ENCODE results near the gene DYDC2.
"Not testable (repeated sequence)": the region's sequence is repeated elsewhere in the genome, so short reads cannot be mapped to it uniquely, and the experiment has no call there.

Gene DYDC2, protein sequence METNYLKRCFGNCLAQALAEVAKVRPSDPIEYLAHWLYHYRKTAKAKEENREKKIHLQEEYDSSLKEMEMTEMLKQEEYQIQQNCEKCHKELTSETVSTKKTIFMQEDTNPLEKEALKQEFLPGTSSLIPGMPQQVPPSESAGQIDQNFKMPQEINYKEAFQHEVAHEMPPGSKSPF

DNA sequence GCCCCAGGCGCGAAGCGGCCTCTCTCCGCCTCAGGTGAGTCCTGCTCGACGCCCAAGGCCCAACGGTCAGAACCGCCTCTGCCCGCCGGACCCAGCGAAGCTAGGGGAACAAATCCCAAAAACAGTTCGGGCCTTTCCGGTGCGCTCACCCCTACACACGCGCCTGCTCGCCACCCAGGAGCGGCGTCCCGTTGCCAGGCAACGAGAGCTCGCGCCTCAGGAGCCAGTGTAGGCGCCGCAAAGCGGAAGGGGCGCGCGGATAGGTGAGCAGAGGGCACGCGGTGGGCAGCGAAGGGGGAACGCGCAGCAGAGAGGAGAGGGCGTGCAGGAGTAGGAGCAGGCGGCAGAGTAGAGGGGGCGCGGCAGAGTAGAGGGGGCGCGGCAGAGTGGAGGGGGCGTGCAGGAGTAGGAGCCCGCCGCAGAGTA, at the start of gene DYDC2, which contains the start of gene DYDC1:
DYDC2 (plus strand) TSS at position 219 of the 426 bp plus-strand sequence. CDS start 5,663 bp downstream, outside the sequence.
DYDC1 (minus strand) TSS at position 193 of the 426 bp plus-strand sequence. CDS start 4,154 bp downstream, outside the sequence.
- DNase-seq (ENCODE audit: low read depth) = peak; percentile 27

DNA sequence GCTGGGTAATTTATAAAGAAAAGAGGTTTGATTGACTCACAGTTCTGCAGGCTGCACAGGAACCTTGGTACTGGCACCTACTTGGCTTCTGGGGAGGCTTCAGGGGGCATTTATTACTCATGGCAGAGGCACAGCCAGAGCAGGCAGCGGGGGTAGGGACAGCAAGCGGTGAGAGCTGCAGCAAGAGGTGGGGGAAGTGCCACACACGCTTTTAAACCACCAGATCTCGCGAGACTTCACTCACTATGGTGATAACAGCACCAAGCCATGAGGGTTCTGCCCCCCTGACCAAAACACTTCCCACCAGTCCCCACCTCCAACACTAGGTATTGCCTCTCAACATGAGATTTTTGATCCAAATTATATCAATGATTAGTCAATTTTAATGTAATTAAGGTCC, 43.1 kb upstream of the DYDC2 start:
- no peak for DNase-seq (ENCODE audit: low read depth)

DNA sequence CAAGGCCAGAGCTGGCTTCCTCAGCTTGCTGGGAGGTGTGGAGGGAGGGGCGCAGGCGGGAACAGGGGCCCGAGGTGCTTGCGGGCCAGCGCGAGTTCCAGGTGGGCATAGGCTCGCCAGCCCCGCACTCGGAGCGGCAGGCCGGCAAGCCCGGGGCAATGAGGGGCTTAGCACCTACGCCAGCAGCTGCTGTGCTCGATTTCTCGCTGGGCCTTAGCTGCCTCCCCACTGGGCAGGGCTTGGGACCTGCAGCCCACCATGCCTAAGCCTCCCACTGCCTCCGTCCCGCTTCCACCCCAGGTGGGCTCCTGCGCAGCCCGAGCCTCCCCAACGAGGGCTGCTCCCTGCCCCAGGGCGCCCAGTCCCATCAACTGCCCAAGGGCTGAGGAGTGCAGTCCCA, 41.2 kb upstream of the DYDC2 start:
- DNase-seq (ENCODE audit: low read depth) = no peak

DNA sequence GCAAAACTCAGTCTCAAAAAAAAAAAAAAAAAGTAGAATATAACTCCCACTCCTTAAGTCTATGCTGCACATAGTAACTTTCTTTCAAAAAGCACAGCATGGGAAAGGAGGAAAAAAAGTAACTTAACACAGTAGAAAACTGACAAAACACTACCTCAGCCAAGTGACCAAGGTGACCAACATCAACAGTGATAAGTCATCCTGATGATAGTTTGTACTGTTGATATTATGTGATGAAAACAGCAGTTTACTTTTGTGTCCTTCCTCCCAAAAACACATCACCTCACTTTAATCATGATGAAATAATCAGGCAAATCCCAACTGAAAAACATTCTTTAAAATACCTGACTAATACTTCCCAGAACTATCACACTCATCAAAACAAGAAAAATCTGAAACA, 37.8 kb upstream of the DYDC2 start:
- DNase-seq (ENCODE audit: low read depth) = no peak

DNA sequence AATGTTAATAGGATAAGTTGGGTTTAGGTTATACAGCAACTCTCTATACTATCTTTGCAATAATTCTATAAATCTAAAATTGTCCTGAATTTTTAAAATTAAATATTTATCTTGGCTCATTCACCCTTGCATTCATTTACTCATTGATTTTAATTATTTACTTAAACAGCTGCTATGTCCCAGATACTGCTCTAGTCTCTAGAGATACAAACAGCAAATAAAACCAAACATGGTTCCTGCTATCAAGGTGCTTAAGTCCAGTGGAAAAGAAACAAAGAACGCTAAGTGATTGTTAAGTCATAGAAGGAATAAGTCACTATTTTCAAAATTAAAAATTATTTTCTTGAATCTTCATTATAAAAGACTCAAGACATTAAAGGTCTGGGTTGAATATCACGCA, 37.3 kb upstream of the DYDC2 start:
- no peak for DNase-seq (ENCODE audit: low read depth)

DNA sequence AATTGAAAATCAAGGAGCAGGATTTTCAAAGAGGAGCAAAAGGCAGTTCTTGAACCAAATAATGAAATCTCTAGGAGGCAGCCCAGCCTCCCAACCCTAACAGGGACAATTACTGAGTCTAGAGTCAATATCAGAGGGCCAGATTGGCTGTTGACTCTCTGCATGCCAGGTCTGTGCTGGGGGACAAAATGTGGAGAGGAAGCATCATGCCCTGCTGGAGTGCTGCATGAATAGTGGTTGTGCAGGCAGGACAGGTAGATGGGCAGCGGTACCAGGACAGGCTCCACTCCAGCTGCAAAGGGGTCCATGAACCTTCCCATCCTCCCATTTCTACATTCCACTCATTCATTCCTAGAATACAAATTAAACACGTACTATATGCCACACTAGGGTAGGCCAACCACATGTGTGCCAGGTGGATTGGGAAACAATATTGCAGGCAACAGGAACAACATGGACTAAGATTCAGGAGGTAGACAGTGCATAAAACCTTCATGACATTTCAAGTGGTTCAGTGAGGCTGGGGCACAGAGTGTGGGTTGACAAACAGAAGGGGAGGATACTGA, 36.8 kb upstream of the DYDC2 start:
- no peak for DNase-seq (ENCODE audit: low read depth)

DNA sequence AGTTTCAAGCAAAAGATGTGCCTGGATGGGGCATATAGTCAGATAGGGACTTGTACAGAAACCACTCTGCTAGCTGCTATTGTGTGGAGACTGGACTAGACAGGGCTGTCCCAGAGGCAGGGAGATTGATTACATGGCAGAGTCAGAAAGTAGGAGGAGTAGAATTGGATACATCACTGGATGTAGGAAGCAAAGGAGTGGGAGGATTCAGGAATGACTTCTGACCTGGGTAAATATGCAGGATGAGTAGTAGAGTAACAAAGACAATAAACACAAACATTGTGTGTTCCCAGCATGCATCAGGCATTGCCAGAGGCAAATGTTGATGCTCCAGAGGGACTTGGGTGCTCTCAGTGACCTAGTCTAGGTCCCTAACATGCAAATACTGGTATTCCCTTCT, 36.2 kb upstream of the DYDC2 start:
- DNase-seq (ENCODE audit: low read depth) = no peak

DNA sequence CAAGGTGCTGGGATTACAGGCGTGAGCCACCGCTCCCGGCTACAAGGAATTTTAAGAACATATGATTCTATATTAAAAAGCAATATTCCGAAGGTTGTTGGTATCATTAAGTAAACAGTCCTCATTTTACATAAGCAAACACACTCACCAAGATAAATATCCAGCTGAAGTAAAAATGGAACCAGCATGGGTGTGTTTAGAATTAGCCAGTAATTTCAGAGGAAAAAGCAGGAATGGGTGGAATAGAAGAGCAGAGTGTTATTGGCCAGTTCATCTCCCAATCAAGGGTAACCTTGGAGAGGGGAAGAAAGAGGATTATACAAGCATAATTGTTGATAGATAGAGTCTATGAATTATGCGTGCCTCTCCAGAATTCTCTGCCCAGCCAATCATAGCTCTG, 35.4 kb upstream of the DYDC2 start:
- DNase-seq (ENCODE audit: low read depth) = no peak

DNA sequence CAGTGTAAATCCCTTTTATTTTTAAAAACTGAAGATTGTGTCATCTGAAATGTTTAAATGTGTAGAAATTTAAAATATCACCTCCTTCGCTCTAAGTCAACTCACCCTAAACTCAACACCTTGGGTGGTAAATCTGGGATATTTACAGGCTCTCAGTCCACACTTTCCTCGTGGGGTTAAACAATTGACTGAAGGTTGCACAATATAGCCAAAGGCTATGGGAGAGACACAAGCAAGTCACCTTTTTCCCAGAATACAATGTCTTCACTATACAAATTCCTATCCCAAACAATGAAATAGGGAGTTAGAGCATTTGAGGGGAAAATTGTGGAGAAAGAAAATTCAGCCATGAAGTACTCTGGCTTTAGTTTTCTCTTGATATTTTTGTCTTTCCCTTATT, 34.4 kb upstream of the DYDC2 start:
- DNase-seq (ENCODE audit: low read depth) = no peak

DNA sequence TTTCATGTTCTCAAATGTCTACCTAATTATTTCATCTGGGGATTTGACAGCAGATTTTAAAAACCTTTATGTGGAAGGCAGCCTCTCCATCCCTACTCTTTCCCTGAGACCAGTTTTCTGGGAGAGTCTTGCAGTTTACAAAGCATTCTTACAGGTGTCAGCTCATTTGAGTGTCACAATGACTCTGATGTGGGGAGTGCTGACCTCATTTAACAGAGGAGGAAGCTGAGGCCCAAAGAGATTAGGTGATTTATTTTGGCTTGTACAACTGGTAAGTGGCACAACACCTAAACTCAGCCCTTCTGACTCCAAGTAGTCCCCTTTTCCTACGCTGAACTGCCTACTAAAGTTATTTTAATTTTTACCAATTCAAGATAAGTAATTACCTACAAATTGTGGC, 33.9 kb upstream of the DYDC2 start:
- no peak for DNase-seq (ENCODE audit: low read depth)

DNA sequence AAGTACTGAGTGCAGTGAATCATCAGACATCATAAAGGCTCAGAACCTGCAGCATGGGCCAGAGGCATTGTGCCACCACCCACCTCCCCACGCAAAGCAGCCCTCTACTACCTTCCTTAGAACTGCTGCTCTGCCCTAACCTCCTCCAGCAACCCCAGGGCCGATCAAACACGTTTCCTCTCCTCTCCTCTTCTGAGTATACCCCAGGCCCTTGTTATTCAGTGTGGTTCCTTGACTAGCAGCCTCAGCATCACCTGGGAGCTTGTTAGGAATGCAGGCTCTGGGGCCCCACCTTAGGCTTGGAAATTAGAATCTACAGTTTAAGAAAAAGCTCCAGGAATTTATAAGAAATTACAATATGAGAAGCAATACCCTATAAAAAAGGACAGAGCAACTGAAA, 33.3 kb upstream of the DYDC2 start:
- DNase-seq (ENCODE audit: low read depth) = no peak

DNA sequence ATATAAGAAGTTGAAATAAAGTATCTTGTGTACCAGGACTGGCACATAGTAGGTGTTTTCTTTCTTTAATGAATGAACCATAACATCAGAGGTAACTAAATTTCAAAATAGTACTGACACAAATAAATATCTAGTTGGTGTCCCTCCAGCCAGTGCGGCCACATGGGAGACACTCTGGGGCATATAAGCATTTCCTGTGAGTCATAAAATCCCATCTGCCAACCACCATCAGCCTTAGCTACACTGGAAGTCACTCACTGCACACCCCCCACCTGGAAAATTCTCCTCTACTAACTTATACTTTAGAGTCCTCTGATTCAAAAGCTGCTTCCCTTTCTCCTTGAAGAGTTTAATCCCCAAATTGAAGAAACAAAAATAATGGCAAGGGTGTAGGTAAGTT, 32.5 kb upstream of the DYDC2 start:
- no peak for DNase-seq (ENCODE audit: low read depth)

DNA sequence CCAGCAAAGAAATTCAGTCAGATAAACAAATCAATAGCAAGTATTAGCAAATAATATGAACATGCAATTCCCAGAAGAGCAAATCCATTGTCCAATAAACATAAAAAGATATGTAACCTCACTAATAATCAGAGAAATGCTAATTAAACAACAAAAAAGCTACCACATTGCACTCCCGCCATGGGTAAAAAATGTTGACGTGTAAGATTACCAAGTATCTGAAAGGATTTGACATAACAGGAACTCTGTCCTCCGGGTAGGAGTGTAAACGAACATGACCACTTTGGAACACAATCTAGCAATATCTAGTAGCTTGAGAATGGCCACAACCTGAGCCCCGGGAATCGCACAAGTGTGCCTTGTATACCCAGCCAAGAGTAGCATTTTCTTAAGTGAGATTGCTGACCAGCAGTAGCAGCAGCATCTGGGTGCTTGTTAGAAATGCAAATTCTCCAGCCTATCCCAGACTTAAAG, 31.7 kb upstream of the DYDC2 start:
- DNase-seq (ENCODE audit: low read depth) = no peak

DNA sequence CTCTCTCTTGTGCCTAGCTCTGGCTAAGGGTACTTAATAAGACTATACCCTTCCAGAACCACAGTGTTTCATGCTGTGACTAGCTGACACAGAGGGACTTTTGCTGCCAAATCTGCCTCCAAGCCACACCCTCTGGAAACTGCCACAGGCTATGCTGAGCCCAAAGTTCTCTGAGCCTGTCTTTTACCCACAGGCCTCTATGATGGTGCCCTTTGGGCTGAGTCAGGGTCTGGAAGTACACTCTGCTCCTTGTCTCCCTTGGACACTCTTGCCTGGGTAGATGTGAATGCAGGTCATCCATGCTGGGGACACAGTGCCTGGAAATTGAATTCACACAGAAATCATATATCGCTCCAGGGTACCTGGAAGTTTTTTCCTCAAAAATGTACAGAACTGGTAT, 22.6 kb upstream of the DYDC2 start:
- DNase-seq (ENCODE audit: low read depth) = no peak

DNA sequence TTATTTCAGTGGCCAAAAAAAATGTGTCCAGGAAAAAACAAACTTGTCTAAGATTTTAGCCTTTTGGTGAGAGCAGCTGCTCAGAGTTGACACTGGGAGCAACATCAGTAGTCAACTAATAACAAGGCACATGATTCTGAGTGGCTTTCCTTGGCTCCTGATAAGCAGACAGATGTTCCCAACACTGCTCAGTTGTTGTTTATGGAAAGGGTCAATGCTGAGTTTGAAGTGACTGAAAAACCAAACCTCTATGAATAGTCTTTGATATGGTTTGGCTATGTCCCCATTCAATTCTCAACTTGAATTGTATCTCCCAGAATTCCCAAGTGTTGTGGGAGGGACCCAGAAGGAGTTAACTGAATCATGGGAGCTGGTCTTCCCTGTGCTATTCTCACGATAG, 12.3 kb upstream of the DYDC2 start:
- DNase-seq (ENCODE audit: low read depth) = no peak

DNA sequence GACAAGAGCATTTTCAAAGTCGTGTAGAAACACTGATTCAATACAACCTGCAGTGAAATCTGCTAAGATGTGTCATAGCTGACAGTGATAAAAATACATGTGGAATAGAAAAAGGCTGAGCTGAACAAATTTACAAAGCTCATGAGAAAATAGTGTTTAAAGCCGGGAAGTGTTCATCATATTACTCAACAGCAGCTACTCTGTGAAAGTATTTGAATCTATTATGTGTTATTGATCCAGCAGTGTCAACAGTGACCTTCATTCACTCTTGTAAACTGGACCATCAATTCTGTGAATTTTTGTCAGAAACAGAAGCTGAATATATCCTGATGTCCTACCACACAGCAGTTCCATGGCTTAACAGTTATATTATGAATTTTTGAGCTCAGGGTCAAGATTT, 11.7 kb upstream of the DYDC2 start:
- DNase-seq (ENCODE audit: low read depth) = no peak

DNA sequence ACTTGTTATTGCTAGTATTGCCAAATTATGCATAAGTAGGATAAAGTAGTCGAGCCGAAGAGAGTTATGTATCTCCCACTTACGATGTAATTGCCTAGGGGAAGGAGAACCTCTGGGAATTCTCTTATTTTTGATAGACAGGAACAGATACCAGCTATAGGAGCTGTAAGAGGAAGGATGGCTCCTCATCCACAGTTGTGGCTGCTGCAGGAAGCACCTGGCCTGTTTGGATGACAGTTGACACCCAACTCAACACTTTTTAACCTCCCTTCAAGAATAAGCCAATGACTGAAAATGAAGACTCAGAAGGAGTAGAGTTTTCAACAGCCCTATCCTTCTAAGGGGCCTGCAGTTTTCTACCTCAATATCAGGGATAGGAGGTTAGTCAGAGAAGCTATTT, 6.3 kb upstream of the DYDC2 start:
- DNase-seq (ENCODE audit: low read depth) = no peak

DNA sequence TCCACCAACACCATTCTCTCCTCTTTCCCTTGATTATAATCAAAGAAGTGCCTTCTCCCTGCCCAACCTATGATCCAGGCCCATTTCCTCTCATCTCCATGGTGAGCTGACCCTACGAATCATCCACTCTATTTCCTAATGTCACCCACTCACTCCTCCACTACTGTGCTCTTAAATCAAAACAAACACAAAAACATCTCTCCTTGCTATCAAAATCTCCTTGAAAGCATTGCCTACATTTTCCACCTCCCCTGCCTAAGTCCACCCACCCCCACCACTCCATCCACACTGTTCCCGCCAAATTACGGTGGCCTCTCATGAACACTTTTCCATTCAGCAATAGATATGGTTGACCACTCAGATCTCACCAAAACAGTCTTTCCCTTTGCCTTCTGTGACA, 5.4 kb upstream of the DYDC2 start:
- DNase-seq (ENCODE audit: low read depth) = no peak

DNA sequence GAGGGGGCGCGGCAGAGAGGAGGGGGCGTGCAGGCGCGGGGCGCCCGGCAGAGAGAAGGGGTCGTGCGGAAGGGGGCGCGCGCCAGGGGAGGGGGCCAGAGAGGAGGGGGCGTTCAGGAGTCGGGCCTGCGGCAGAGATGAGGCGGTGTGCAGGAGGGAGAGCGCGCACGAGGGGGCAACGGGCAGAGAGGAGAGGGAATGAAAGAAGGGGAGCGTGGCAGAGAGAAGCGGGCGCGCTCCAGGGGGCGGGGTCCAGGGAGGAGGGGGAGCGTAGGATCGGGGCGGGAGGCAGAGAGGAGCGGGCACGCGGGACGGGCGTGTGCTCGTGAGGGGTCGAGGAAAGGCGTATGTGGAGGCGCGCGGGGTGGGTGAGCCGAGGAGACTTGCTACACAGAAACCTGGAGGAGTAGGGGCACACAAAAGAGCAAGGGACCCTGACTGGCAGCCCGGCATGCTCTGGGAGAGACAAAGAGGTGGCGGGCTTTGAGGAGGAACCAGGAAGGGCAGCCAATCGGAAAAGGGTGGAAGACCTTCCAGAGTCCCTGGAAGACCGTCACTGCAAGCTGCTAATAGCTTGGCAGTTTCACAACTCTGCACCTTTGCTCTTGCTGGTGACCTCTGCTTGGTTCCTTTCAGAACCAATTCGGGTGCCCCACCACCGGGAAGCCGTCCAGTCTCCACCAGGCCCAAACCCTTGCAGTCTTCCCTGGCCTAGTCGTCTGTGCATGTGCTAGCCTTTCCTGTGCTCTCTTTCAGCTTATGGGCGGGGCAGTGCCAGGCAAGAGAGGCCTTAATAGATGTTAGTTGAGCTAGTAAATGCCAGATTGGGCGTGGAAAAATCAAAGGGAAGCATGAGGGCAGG, 639 bp downstream of the DYDC2 start:
- DNase-seq (ENCODE audit: low read depth) = no peak

DNA sequence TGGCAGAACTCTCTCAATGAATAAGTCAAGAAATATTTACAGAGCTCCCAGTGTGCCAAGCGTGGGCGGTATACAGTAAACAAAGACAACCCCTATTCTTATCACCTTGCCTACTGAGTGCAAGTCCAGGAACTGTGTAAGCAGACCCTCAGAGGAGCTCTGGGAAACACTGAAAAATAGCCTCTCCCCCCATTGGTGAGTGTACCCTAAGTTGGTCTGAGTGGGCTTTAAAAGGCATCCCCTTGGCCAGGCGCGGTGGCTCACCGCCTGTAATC, 1.2 kb downstream of the DYDC2 start:
- DNase-seq (ENCODE audit: low read depth) = no peak

DNA sequence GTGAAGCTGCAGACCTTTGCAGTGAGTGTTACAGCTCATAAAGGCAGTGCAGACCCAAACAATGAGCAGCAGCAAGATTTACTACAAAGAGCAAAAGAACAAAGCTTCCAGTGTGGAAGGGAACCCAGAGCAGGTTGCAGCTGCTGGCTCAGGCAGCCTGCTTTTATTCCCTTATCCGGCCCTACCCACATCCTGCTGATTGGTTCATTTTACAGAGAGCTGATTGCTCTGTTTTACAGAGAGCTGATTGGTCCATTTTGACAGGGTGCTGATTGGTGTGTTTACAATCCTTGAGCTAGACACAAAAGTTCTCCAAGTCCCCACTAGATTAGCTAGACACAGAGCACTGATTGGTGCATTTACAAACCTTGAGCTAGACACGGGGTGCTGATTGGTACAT, 2.3 kb downstream of the DYDC2 start:
- DNase-seq (ENCODE audit: low read depth) = not testable (repeated sequence)

DNA sequence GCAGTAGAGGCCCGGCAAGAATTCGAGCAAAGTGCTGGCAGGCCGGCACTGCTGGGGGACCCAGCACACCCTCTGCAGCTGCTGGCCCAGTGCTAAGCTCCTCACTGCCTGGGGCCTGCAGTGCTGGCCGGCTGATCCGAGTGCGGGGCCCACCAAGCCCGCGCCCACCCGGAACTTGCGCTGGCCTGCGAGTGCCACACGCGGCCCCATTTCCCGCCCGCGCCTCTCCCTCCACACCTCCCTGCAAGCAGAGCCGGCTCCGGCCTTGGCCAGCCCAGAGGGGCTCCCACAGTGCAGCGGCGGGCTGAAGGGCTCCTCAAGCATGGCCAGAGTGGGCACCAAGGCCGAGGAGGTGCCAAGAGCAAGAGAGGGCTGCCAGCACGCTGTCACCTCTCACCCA, 3.1 kb downstream of the DYDC2 start:
- DNase-seq (ENCODE audit: low read depth) = no peak

DNA sequence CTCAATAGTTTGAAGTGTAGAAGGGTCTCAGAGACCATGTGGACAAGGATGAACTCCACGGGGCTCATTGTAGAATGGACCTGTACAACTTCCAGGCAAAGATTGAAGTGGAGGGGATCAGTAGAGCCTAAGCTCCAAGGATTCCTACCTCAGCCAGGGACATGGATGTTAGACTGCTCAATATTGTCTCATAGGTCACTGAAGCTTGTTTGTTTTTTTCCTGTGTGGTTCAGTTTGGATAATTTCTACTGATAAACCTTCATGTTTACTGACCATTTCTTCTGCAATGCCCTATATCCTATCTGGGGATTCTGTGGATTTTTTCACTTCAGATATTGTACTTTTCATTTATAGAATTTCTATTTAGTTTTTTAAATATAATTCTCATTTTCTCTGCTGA, 8.9 kb downstream of the DYDC2 start:
- no peak for DNase-seq (ENCODE audit: low read depth)

DNA sequence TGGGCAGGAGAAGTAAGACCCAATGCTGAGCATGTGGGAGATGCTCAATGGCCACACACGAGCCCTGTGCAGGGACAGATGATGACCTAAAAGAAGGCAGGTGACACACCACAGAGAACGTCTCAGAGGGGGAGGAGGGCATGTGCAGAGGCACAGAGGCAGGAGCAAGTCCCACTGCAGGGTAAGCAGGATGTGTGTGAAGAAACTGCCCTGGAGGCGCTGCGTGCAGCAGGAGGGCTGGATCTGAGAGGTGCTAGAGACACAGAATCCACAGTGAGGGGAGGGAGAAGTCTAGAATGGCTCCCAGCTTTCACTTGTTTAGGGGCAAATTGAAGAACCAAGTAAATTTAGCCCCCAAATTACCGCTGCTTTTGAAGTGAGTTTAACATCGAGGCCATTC, 14.9 kb downstream of the DYDC2 start:
- DNase-seq (ENCODE audit: low read depth) = no peak
